HG02763 (cell line): ENCODE data around the gene C1orf167.

Source experiments
- ATAC-seq: cut with Tn5 transposase; IDR thresholded peaks from one replicate; pipeline ENCODE4 v1.9.1; 2021; ENCODE audit warnings: mild to moderate bottlenecking, moderate library complexity; ENCODE audit not compliant: unreplicated experiment

C1orf167 gene

DNA sequence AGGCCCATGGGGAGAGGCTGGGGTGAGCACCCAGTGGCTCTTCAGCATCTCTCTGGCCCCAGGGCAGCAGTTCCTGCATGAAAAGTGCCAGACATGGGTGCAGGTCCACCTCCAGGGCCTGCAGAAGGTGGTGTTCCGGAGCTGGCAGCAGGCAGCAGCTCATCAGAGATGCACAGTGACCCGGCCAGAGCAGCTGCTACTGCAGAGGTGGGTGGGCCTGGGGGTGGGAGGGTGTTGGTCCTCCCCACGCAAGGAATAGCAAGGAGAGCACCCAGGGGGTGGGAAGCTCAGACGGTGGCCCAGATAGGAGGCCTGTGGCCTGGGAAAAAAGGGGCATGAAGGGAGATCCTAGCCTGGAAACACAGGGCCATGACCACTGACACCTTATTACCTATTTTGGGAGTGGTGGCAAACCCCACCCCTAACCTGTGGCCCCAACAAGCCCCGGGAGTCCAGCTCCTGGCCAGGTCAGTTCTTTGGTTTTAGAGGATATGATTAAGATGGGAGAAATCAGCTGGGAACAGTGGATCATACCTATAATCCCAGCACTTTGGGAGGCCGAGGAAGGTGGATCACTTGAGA lies 20.2 kb downstream of the C1orf167 start:
- no peak for ATAC-seq

DNA sequence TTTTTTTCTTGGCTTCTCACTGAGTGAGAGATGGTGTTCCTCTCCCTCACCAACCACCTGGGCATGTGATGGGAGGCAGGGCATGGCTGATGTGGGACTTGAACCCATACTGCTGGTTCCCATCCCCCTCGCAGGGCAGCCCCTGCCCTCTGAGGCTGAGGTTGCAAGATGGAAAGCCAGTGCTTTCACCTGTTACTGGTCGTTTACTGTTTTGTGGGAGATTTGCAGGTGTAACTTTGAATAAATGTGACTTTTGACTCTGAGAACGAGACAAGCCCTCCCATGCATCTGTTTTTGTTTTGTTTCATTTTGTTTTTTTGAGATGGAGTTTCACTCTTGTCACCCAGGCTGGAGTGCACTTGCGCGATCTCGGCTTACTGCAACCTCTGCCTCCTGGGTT lies 21.6 kb downstream of the C1orf167 start:
- ATAC-seq: no peak

GRCh38 chr1:11784256-11784992 lies 22.4 kb downstream of the C1orf167 start:
- no peak for ATAC-seq

DNA sequence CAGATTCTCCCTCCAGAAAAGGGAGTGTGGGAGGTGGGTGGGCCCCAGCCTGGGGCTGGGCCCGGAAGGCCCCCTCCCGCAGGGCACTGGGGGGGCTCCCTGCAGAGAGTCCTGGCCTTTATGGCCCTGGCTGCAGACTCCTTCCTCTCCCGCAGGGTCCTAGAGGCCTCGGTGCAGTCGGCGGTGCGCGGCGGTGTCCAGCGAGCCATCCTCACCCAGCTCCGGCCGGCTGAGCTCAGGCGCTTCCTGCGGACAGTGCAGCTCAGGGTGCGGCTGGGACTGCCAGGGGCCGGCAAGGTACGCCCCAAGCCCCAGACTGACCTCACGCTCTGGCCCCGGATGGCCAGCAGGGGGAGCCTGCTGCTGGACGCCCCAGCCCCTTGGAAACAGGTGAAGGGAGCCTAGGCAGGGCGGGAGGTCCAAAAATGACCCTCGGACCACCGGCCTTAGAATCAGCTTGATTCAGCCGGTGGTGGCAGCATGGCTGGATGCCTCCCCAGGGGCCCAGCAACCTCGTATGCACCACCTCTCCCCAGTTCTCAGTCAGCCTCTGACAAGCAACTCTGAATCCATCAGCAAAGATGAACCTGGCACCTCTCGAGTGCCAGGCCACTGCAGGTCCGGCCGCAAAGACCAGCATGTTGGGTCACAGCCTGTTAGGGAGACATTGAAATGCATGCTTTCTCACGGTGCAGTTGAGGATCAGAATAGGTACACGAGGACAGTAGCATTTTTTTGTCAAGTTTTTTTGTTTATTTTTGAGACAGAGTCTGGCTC lies 23.2 kb downstream of the C1orf167 start:
- ATAC-seq: no peak

- no peak for ATAC-seq
Measured at GRCh38 chr1:11786168-11786567, 24.2 kb downstream of the C1orf167 start.

DNA sequence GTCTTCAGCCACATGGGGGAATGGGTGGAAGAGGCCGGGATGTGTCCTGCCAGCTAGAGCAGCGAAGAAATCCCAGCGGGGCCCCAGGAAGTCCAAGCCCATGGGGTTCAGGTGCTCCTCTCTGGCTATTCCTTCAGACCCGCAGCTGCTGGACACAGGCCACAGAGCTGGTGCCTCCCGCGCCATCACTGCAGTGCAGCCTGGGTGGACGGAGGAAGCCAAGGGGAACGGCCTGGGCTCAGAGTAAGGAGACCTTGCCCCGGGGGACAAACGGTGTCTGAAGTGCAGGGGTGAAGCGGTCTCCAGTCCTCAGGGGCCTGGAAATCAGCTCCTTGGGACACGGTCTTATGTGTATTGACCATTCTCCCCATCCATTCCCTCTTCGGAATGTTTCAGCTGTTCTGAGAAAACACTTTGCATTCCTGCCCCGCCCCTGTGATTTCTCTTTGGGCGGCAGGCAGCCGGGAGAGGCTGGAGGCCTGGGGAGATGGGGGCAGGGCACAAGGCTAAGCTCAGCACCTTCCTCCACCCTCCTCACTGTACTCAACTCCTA lies 25.3 kb downstream of the C1orf167 start:
- no peak for ATAC-seq

DNA sequence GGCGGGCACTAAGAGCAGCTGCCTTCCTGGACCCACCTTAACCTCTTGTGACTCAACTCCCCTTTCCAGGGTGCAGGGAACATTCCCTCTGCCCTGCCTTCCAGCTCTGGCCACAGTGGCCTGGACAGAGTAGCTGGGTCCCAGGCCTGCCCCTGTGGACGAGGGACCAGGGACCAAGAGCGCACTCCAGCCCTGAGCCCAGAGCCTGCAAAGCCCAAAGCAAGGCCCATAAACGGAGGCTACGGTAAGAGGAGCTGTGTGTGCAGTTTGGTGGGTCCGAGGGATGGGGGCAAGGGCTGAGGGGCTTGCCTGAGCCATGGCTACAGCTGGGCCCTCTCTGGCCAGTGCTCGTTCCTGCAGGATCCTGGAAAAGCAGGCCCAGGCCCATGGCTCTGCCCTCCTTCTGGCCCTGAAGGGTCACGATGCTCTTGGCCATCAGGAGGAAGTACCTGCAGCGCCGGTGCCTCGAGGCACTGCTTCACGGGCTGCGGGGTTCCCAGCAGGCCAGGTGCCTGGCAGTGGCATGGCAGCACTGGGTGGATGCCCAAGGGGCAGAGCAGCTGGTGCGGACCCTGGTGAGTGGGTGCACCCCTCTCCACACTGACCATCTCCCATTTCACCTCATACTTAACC lies 25.9 kb downstream of the C1orf167 start:
- no peak for ATAC-seq

DNA sequence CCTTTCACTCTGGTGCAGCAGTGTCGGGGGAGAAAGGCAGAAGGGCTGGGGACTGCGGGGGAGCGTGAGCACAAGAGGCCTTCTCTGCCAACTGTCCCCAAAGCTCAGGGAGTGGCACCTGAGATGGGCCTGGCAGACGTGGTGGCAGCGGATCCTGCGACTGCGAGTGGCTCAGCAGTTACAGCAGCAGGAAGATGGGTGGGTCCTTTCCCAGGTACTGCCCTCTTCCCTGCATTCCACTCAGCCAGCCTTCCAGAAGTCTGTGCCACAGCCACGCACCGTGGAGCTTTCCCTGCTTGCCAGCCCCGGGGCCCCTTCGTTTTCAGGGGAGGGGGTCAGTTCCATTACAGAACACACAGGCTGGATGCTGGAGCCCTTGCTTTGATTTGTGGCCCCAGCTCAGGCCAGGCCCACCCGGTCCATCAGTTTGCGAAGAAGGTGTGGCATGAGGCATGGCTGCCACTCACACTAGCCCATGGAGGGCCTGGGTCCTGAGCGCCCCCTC lies 26.6 kb downstream of the C1orf167 start:
- ATAC-seq: no peak

- no peak for ATAC-seq
Measured at GRCh38 chr1:11789126-11790067, 27.4 kb downstream of the C1orf167 start.

- ATAC-seq: no peak
Measured at GRCh38 chr1:11790101-11790879, 28.3 kb downstream of the C1orf167 start.

- ATAC-seq: no peak
Measured at GRCh38 chr1:11790880-11791715, 29.1 kb downstream of the C1orf167 start.

DNA sequence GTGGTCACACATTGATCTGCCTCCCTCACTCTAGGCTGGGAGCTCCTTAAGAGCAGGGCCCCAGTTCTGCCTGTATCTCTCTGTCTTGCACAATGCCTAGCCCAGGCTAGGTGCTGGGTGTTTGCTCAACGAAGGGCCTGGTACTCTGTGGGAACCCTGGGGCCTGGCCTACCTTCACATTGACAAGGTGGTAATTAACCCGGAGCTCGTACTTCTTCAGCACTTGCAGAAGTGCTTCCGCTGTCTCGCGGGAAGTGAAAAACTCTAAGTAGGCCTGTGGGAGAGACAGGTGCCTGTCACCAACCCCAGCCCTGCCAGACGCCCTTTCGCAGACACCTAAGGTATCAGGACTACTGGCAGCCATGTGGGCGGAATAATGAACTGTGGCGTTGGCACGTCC lies 30.1 kb downstream of the C1orf167 start:
- no peak for ATAC-seq

GRCh38 chr1:11793819-11794218 lies 31.8 kb downstream of the C1orf167 start:
- no peak for ATAC-seq

GRCh38 chr1:11794446-11795237 lies 32.6 kb downstream of the C1orf167 start:
- ATAC-seq: no peak

DNA sequence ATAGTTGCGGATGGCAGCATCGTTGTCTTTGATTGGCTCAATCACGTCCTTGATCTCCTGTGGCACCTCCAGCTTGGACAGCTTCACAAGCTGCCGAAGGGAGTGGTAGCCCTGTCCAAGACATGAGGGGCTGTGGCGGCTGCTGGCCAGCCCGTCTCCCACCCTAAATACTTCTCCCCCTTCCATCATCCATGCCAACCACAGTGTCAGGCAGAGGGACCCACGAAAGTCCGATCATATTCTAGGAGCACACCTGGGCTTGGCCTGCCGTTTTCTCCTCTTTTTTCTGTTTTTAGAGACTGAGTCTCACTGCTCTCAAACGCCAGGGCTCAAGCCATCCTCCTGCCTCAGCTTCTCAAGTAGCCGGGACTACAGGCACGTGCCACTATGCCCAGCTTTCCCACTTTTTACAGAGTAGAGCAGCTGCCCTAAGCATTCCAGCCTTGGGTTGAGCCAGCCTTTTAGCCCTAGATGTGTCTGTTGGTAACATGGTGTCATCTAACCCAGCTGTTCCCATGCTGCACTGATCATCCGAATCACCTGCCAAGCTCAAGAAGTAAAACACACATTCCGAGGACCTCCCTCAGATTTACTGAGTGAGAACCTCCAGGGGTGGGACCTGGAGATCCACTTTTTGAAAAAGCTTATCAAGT lies 33.4 kb downstream of the C1orf167 start:
- no peak for ATAC-seq

- ATAC-seq: no peak
Measured at GRCh38 chr1:11796036-11796828, 34.2 kb downstream of the C1orf167 start.
